Left lobe of liver (tissue), 2 donors: ENCODE results near the gene RAC2. TPM values are rescaled to one million over a fixed set of nuclear protein-coding genes. Genes with fewer than 3 reads are reported as not detected.
"Not testable (repeated sequence)": the region's sequence is repeated elsewhere in the genome, so short reads cannot be mapped to it uniquely, and the experiment has no call there.

Source experiments
- ATAC-seq: fragments of 200-7000 bp; cut with Tn5 transposase; one replicate; pipeline ENCODE4 v1.9.1; 2020; ENCODE audit warnings: mild to moderate bottlenecking, moderate library complexity
- DNase-seq: peaks from one replicate; pipeline ENCODE4 v3.0.0-alpha.2; 2020; ENCODE audit warnings: low spot score
- total RNA-seq: library from RNA; stranded (reverse); gene quantifications from one replicate; pipeline ENCODE4 v1.2.1, GENCODE V29; 2021
- donor health status: DM: no; HTN: no; CAD: no; lungs with moderate emphysema.
- donor health status: DM: no; HTN: yes; CAD: no.

The RAC2 gene
- total RNA-seq, 1 donor from 2014 or later: 4.5 TPM

DNA sequence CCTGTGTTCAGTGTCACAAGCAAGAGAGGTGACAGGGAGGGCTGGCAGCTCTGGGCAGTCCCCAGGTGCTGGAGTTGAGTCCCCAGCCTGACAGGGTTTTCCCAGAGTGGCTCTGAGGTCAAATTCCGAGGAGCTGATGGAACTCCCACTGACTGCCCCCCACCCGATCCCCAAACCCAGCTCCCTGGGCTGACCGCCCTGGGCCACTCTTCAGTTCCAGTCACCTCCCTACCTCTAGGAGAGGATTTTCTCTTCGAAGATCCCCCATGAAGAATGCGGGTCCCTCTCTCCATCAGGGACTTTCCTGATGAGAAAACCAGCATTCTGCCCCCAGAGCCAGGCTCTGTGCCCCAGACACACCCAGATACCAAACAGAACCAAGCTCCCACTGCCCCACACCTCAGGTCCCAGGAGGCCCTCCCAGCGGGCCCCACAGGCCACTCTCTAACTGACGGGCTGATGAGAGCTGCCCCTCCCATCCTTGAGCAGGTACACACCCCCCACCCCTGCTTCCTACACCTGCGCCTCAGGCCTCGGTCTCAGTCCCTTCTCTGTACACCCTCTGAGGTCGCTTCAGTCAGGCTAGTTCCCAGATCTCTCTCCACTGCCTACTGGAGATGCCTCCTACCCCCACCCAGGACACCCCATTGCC, 12.1 kb upstream of the RAC2 start:
- ATAC-seq (no peak), DNase-seq (no peak)

DNA sequence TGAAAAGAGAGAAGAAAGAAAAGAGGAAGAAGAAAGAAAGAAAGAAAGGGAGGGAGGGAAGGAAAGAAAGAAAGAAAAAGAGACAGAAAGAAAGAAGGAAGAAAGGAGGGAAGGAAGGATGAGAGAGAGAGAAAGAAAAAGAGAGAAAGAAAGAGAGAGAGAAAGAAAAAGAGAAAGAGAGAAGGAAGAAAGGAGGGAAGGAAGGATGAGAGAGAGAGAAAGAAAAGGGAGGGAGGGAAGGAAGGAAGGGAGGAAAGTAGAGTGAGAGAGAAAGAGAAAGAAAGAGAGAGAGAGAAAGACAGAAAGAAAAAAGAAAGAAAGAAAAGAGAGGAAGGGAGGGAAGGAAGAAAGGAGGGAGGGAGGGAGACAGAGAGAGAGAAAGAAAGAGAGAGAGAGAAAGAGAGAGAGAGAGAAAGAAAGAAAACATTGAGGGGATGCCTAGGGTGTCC, 11.5 kb upstream of the RAC2 start:
- no peak for ATAC-seq

DNA sequence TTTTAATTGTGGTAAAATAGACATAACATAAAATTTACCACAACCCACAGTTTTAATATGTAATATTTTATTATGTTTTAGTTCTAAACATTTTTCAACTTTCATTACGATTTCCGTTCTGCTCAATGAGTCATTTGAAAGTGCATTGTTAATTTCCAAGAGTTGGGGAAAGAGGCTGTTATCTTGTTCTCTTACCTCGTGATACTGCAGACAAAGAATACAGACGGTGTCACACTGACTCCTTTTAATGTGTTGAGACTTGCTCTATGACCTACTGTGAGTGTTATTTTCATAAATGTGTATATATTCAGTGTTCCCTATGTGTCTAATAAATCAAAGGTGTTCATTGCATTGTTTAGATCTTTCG, 10.8 kb upstream of the RAC2 start:
- no peak for ATAC-seq

More for the DNA sequence above, 11.5 kb upstream of the RAC2 start:
- no peak for DNase-seq

DNA sequence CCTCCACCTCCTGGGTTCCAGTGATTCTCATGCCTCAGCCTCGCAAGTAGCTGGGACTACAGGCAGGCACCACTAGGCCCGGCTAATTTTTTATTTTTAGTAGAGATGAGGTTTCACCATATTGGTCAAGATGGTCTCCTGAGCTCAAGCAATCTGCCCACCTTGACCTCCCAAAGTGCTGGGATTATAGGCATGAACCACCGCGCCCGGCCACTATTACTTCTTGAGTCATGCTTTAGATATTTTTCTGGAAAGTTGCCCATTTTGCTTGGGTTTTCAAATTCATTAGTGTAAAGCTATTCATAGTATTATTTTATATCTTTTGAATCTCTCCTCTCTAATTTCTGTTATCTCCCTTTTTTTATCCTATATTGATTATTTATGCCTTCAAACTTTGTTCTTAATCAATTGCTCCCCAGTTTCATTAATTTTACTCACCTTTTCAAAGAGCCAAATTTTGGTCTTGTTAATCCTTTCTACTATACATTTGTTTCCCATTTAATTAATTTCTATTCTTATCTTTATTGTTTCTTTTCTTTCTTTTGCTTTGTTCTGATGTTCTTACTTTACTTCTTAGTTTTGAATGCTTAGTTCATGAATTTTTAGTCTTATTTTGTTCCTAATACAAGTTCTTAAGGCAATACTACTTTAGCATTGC, 10.3 kb upstream of the RAC2 start:
- DNase-seq (no peak), ATAC-seq (no peak)

More for the DNA sequence above, 10.8 kb upstream of the RAC2 start:
- DNase-seq: no peak

DNA sequence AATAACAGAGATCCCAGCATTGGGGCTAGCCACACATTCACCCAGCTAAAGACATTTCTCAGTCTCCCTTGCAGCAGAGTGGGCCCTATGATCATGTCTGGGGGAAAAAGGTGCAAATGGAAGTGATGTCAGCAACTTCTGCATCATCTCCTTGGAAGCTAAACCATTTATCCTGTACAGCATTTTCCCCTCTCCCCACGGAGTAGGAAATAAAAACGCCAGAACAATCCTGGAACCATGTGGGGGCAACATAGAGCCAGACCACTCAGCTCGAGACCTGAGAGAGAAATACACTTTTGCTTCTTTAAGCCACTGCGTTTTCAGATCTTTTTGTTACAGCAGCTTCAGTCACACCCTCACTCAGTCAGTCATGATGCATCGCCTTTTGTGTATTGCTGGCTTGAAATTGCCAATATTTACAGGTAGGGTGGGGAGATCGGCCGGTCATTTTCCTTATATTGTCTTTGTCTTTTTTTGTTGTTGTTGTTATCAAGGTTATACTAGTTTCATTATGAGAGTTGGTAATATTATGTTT, 9.1 kb upstream of the RAC2 start:
- DNase-seq (no peak), ATAC-seq (no peak)

DNA sequence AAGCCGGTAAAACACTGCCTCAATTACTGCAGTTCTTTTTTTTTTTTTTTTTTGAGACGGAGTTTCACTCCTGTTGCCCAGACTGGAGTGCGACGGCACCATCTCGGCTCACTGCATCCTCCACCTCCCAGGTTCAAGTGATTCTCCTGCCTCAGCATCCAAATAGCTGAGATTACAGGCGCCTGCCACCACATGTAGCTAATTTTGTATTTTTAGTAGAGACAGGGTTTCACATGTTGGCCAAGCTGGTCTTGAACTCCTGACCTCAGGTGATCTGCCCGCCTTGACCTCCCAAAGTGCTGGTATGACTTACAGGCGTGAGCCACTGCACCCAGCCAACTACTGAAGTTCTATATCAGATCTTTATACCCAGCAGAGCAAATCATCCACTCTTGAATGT, 7.8 kb upstream of the RAC2 start:
- ATAC-seq, DNase-seq: not testable (repeated sequence)

DNA sequence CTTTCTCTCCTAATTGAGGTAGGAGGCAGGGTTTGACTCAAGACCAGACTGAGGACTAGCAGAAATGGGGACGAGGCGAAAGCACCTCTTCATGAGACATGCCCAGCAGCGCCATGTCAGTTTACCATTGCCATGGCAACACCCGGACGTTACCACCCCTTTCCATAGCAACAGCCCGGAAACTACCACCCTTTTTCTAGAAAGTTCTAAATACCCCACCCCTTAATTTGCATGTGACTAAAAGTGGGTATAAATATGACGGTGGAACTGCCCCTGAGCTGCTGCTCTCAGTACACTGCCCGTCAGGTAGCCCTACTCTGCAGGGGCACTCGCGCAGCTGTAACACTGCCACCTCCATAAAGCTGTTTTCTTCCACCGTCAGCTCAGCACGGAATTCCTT, 5.9 kb upstream of the RAC2 start:
- ATAC-seq (no peak), DNase-seq (no peak)

DNA sequence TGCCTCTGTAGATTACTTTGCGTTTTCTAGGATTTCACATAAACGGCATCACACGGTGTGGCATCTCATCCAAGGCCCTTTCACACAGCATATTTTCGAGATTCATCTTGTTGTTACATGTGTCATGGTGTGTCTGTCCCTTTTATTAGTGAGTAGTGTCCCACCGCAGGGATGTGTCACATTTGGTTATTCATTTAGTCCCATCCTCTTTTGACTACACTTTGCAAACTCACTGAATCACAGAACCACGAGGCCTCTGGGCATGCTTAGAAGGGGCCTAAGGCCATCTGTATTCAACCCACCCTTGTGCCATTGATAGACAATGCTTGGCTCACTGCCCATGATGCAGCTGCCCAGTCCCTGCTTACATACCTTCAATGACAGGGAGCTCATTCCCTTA, 4.2 kb upstream of the RAC2 start:
- DNase-seq: no peak
- no peak for ATAC-seq

DNA sequence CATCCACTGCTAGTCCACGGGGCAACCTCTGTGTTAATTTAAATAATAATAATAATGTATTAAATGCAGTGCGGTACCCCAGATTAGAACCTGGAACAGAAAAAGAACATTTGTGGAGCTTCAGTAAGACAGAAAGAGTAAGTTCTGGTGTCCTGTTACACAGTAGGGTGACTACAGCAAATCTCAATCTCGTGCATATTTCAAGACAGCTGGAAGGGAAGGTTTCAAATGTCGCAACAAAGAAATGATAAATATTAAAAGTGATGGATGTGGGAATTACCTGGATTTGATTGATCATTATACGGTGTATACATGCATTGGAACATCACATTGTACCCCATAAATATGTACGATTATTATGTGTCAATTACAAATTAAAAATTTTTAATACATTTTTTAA, 1.7 kb upstream of the RAC2 start:
- ATAC-seq (no peak), DNase-seq (no peak)

DNA sequence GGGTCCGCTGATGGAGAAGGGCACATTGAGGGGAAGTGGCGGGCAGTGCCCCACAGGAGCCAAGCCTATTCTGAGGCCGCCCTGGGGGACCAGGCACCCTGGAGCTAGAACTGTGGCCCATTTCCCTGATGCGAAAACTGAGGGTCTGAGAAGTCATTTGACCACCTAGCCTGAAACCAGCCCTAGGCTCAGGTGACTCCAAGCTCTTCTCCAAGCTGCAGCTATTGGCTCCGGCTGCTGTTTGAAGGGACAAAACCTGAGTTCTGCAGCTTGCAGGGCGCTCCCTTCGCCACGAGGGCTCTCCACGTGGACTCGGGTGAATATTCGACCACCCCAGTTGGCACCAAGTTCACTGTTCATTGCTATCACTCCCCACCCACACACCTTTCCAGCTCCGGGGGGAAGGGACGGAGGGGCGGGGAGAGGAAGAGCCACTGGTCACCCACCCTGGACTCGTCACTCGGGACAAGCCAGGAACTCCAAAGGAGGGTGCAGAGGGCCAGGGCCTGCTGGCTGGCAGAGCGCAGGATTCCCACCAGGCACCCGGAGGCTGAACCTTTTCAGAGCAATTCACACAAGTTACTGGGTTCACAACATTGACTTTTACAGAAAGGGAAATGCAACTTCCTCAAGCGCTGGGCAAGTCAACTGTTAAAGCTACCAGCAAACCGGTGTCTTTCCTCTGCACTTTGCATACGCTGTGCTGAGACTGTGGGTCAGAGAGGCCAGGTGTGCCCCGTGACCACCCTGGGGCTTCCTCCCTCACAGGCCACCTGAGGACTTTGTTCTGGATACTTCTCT, 1.1 kb upstream of the RAC2 start:
- DNase-seq (no peak), ATAC-seq (no peak)

DNA sequence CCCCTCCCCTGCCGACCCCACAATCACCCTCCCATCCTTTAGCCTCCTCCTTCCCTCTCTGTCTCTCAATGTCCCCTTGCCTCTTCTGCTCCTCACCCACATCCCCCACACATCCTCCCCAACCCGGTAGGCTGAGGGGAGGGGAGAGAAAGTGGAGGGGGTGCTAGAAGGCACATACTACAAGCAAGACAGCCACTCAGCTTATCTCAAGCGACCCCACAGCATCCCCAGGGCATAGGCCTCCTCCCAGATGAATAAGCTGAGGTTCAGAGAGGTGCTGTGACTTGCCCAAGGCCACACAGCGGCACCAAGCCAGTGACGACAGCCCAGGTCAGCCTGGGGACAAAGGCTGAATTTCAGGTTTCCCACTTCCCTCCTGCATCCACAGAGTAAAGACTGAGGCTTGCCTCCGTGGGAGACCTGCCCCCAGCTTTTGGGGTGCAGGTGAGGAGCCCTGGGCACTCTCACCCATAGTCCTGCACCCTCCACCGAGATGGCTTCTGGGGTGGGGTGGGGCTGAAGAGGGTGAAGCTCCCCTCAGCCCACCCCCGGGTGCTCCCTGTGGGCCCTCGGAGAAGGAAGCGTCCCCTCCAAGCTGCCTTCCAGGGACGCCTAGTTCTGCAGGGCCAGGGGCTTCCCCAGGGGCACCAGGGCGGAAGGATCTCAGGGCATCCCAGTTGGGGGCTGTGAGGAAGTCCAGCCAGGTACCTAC, 511 bp downstream of the RAC2 start:
- DNase-seq: no peak
- peak; percentile 19 for ATAC-seq

DNA sequence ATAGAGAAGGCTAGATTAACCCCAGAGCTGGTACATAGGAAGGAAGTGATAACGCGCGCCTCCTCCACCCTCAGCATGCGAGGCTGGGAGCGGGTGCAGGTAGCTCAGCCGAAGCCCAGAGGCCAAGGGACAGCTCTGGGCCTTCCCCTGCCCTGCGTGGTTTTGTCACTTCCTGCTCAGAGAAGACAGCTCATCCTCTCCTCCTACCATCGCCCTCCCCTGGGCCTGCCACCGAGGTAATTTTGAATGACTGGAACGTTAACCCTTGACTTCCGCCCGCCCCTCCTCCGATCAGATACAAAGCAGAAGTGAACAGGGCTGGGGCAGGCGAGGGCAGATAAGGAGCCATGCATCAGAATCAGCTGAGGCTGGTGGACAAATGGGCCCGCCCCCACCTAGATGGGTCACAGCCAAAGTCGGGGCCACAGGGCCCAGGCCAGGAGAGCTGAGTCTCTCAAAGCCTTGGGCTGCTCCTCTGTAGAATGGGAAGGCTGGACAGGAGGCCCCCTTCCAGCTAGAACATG, 1.6 kb downstream of the RAC2 start:
- ATAC-seq (peak; percentile 44), DNase-seq (peak; percentile 58)

DNA sequence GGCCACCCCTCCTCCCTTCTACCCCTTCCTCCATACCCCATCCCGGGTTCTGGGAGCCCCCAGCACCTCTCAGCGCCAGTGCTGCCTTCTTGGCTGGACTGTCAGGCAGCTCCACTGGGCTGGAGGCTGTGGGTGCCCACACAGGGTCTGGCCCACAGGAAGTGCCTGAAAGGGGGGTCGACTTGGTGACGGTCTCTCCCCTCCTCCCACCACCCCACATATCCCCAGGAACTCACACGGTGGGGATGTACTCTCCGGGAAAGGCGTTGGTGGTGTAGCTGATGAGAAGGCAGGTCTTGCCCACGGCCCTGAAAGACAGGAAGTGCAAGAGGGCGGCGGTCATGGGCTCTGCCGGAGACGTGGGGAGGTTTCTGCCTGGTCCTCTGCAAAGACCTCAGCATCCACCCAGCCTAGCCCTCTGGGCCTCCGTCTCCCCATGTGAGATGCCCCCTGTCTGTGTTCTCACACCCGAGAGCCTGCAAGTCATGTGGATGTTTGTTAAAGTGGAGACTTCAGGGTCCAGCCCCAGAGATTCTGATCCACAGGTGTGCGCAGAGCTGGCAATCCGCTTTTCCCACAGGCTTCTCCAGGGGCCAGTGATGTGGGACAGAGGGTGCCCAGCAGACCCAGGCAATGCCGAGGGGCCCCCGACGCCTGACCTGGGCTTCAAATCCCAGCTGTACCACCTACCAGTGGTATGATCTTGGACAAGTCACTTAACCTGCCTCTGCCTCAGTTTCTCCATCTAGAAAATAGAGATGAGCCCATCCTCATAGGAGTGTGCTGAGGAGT, 2.5 kb downstream of the RAC2 start:
- ATAC-seq (no peak), DNase-seq (no peak)

DNA sequence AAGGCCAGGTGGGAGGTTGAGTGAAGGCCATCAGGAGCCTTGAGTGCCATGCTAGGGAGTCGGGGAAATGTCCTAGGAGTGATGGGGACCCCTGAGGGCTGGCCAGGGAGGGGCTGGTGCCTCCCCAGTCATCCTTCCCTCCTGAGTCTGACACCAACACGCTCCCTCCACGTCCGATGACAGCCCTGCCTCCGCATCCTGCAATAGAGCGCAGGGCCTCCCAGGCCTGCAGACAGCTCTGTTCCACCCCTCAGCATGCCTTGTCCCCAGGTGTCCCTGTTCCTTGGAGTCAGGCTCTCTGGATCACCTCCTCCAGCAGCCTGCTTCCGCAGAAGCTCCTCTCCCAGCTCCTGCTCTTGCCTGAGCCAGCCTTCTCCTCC, 3.1 kb downstream of the RAC2 start:
- no peak for ATAC-seq
- DNase-seq: no peak

DNA sequence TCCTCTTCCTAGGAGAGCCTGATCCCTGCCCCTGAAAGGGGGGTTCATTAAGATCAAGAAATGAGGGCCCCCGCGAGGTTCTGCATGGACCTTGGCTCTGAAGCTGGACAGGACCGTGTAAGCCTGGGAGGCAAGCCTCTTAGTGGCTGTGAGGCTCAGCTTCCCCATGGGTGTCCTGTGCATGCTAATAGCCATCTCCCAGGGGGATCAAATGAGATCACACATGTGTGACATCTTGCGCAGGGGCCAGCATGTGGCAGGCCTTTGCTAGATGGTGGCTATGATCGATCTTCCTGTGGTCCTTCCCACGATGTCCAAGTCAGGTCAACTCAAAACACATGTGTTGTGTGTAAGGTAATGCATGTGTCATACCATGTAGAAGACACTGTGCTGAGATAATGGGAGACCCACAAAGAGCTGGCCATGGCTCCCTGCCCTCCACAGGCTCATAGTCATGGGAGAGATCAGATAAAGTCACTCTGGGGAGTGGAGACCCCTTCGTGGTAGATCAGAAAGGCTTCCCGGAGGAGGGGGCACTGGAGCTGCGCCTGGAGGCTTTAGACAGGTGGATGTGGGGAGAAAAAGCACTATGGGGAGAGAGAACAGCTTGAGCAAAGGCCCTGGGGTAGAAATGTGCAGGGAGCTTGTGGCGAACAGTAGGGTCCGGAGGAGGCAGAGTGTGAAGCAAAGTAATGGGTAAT, 3.7 kb downstream of the RAC2 start:
- DNase-seq (no peak), ATAC-seq (no peak)

DNA sequence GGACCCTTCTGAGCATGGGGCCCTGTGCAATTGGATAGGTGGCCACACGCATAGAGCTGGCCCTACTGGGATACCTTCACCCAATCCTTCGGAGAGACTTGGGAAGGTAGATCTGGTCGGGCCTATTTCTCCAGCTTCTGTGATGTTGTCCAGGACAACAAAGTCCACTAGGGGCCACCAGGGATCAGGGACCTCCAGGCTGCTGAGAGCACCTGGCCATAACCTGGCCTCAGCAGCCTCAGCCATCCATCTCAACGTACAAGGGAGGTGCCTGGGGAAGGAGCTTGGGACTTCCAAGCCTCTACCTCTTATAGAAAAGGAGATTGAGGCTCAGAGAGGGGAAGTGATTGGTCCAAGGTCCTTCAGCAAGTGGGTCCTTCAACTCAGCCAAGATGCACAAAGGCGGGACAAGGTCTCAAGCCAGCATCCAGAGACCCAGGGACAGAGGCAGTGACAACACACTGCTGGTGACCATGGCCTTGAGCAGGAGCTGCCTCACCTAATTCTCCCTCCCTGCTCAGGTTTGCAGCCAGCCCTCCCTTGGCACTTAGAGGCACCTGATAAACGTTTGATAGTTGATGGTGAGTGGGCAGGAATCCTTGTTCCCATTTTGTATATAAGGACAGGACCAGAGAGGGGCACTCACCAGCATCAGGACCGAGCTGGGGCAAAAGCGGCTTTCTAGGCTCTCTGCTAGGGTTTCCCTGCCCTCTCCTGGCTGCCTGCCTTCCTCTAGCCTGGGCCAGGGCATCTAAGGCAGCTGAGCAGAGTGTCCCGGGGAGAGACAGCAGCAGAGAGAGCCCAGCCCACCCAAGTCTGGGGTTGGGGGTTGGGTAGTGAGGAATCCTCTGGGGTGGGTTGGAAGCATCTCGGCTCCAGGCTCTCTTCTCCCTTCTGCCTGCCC, 4.5 kb downstream of the RAC2 start:
- no peak for ATAC-seq
- DNase-seq: no peak

DNA sequence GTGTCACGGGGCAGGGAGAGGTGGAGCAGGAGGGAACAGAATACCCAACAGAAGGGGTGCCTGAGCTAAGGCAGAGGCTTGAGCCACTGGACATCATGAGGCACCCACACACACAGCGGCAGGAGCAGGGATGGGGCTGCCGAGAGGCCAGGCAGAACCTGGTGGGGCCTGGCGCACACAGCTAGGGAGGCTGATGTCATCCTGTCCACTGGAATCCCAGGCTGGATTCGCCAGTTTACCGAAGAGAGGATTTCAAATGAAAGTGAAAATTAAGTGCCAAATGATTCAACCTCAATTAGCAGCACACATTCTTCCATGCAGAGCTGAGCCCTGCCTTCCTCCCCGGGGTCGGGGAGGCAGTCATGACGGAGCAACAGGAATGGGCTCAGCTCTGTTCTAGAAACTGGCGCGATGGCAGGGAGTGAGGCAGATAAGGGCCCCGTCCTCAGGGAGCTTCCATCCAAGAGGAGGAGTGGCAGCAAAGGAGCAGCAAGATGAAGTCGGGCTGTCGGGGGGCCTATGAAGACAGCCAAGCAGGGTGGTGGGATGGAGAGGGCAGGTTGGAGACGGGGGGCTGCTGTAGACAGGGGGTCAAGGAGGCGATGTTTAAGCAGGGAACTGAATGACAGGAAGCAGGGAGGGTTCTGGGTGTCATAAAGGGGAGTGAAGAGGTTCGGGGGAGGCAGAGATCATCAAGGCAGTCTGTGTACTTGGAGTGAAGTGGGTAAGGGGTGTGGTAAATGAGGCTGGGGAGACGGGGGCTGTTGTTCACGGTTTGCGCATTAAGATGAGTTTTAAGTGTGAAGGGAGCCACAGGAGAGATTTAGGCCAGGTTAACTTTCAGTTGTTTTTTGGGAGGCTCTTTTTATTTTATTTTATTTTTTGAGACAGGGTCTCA, 6.4 kb downstream of the RAC2 start:
- no peak for DNase-seq

More for the DNA sequence above, 6.4 kb downstream of the RAC2 start:
- ATAC-seq: no peak
